Middle frontal gyrus (tissue), 1 donor: ENCODE measurements around the gene SYNGR2.

Experiments used
- DNase-seq: peaks from one replicate; pipeline ENCODE4 v3.0.0-alpha.2; 2015; ENCODE audit warnings: low spot score; ENCODE audit errors: extremely low spot score

SYNGR2 gene

GRCh38 chr17:78142119-78142861 is 26.1 kb upstream of the SYNGR2 start:
- DNase-seq, result no peak

- no peak for DNase-seq
Measured at GRCh38 chr17:78143214-78144146, 24.9 kb upstream of the SYNGR2 start.

GRCh38 chr17:78144147-78144719 is 24.1 kb upstream of the SYNGR2 start:
- DNase-seq, result peak; percentile 51

GRCh38 chr17:78144736-78145641 is 23.4 kb upstream of the SYNGR2 start:
- no peak for DNase-seq

- no peak for DNase-seq
Measured at GRCh38 chr17:78146471-78146869, 21.9 kb upstream of the SYNGR2 start.

- DNase-seq, result no peak
Measured at GRCh38 chr17:78146881-78147280, 21.5 kb upstream of the SYNGR2 start.

GRCh38 chr17:78147315-78147998 is 20.9 kb upstream of the SYNGR2 start:
- DNase-seq, result no peak

GRCh38 chr17:78148286-78149016 is 19.9 kb upstream of the SYNGR2 start:
- DNase-seq, result no peak

- DNase-seq, result no peak
Measured at GRCh38 chr17:78151514-78152008, 16.8 kb upstream of the SYNGR2 start.

GRCh38 chr17:78154903-78155811 is 13.2 kb upstream of the SYNGR2 start:
- no peak for DNase-seq

GRCh38 chr17:78159575-78160158 is 8.7 kb upstream of the SYNGR2 start:
- DNase-seq, result no peak

- no peak for DNase-seq
Measured at GRCh38 chr17:78163881-78164747, 4.3 kb upstream of the SYNGR2 start.

- no peak for DNase-seq
Measured at GRCh38 chr17:78164748-78165607, 3.4 kb upstream of the SYNGR2 start.

GRCh38 chr17:78166416-78166815 is 2.0 kb upstream of the SYNGR2 start:
- DNase-seq, result no peak

- no peak for DNase-seq
Measured at GRCh38 chr17:78168903-78169793, 767 bp downstream of the SYNGR2 start.
